ENCODE data around the gene THEMIS.
A peak's percentile ranks its signal among the peaks of the same experiment; 100 is the strongest.

THEMIS gene

DNA sequence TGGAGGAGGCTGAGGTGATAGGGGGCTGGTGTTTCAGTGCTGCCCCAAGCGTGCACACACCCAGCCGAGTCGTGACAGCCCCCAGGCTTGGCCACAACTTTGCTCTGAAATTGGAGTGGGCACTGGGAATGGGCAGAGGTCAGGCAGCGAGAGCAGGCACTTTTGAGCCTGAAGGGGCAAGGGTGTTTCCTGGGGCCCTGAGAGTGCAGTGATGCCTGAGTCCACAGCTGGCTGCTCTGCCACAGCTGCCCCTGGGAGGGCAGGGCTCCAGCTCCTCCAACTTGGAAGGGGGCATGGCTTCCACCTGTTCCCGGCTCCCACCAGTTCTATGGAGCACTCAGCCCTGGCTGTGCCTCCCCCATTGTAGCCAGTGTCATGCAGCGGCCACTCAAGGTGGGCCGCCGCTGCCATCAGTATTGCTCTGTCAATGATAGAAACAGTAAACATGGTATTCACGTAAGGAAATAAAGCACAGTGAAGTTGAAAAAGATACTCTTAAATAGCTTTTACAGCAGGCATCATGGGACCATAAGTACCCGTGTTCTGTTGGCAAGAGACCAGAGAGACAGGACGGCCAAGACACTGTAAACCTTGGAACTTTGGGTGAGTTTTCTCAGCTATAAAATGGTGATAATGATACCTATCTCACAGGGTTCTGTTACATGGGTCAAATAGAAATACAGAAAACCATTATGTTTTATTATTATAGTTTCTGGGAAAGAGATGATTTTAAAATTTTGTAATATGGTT is 108.9 kb downstream of the THEMIS start:
- no peak for DNase-seq

DNA sequence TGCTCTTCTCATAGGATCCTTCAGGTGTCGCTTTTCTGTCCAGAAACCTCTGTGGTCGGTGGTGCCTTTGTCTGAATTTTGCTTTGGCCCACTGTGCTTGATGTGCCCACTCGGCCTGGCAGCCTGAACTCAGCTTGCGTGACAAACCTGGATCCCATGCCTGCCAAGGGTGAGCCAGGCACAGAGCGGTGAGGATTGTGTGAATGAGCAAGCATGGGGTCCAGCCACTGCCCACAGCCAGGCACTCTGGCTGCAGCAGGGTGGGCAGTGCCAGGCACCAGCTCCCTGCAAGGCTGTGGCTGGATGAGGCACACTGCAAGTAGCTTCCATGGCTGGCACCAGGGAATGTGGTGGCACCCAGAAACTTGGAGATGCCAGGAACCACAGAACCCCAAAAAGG is 110.3 kb downstream of the THEMIS start:
- DNase-seq, result no peak

DNA sequence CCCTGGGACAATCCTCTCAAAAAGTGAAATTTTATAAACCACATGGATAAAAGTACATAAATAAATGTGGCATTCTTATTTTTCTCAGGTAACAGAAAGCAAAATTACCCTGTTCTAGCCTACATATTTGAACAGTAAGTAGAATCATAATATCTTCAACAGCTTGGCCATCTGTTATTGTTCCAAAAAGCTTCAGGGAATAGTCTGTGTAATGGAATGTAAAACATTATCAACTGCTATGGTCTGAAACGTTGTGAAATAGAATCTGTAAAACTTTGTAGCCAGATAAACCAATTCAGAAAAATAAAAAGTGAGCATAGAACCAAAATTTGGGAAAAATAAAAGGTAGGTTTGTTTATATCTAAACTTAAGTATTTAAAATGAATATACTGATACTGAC is 114.7 kb downstream of the THEMIS start:
- DNase-seq, result no peak

DNA sequence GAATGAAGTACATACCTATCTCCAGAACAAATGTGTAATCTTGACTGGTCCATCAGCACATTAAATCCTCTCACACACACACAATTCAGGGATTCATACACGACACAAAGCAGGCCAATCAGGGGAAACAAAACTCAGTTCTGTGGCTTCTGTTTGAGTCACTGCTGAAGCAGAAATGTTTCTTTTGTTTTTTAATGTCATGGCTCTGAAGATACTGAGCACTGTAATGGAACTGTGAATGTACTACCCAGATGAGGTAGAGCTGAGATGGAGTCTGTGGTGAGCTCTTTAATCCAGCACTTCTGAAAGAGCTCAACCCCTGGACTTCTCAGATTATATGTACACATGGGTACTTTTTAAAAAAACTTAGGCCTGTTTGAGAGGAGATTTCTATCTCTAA is 116.4 kb downstream of the THEMIS start:
- no peak for DNase-seq

GRCh38 chr6:127781636-127782272 is 119.1 kb downstream of the THEMIS start:
- DNase-seq, result peak; percentile 9

- no peak for DNase-seq
Measured at GRCh38 chr6:127776320-127776719, 124.5 kb downstream of the THEMIS start.

GRCh38 chr6:127775371-127775770 is 125.5 kb downstream of the THEMIS start:
- DNase-seq, result no peak

GRCh38 chr6:127768745-127769144 is 132.1 kb downstream of the THEMIS start:
- DNase-seq, result no peak

DNA sequence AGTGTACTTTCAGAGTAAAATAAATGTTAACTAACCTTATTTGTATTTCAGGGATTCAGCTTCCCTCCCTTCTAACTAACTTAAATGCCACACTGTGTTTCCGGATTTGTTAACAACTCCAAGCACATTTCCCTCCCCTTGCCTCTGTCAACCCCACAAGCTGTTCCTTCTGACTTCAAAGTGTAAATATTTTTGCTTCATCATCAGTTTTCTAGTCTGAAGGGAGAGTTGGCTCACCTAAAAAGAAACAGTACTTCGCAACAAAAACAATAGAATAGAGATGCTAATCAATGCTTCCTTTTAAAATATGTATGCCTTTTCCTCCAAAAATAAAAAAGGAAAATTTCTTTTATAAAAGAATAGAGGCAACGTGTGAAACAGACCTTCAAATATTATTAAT is 132.6 kb downstream of the THEMIS start:
- DNase-seq, result no peak

DNA sequence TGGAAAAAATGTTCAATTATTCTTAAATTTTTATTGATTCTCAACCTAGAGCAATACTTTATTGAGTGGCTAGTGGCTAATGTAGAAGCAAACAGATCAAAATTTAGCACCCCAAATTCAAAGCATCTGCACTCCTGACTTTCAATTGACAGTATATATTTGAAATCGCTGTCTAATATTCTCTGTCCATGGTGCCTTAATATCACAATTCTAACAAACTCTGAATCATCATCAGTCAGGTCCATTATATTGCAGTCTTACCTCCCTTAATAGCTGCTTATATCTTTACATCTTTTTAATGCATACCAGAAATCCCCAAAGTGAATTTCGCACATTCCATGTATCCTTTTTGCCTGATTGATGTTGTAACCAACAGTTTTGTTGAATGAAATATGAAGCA is 134.9 kb downstream of the THEMIS start:
- no peak for DNase-seq

DNA sequence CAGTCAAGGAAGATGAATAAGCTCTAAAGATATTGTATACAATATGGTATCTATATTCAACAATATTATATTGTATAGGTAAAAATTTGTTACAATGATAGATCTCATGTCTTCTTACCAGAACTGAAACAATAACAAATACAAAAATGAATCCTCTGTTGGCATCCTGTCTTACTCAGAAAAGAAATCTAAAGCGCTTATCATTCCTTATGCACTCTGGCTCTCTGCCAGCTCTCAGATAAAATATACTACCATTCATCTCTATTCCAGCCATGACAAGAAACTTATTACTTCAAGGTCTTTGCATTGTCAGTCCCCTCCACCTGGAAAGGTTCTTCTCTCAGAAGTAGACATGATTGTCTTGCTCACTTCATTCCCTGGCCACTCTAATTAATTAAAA is 138.6 kb downstream of the THEMIS start:
- DNase-seq, result no peak

- DNase-seq, result no peak
Measured at GRCh38 chr6:127761084-127761483, 139.8 kb downstream of the THEMIS start.

DNA sequence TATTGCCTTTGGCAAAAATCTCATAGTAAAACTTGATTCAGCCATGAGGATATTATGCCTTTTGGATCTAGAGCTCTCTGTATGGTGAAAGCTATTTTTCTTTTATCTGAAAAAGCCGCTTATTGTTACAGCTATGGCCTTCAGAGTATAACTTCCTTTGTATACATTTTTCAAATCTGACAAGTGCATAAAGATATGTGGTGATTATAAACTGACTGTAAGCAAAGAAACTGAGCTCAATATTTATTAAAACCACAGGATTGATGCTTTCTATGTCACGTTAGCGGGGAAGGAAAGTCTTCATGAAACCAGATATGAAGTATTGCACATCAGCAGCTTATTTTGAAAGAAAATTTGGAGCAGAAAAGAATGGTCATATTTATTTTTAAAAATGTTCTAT is 151.8 kb downstream of the THEMIS start:
- no peak for DNase-seq

DNA sequence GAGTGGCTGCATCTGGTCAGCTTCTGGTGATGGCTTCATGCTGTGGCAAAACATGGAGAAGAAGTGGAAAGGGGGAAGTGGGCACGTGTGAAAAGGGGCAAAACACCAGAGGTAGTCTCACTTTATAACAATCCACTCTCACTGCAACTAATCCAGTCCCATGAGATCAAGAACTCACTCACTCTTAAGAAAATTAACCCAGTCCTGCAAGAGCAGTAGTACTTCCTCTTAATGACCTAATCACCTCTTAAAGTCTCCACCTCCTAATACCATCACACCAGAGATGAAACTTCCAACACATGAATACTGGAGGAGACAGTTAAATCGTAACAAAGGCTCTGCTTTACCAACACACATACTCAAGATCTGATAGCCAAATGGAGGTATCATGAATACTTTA is 152.6 kb downstream of the THEMIS start:
- DNase-seq, result no peak

DNA sequence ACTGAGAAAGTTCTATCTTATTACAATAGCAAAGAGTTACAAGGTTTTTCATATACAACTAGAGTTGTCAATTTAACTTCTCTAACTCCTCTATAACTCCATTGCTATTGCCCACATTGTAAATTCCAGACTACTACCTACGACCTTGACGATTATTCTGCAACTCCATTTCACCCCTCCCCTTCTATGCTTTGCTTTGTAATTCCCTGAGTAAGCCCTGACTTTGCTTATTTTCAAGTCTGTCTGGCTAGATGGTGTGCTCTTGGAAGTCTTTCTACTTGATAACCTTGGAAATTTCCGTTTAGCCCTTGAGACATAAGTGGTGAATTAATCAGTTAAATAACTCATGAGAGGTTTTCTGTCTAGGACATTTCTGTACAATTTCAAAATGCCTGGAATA is 162.4 kb downstream of the THEMIS start:
- no peak for DNase-seq

GRCh38 chr6:127737768-127738167 is 163.1 kb downstream of the THEMIS start:
- DNase-seq, result no peak

DNA sequence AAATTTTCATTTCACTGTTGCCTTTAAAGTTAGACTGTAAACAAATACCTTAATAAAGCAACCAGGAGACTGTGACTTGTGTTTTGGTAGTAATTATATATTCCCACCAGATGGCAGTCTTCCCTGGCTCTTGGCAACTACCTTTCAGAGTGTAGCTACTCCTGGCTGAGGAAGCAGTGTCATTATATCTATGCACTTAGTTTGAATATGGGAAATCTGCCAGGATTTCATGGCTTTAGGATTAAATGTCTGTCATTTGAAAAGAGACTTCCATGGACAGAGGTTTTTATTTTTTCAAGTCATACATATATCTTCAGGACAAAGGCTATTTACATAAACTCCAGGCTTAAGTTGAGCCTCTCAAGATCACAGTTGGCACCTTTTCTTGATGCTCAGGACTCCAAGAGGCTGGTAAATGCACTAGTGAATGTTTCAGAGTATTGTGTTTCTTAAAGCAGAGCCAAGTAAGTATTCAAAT is 163.8 kb downstream of the THEMIS start:
- peak; percentile 76 for DNase-seq

DNA sequence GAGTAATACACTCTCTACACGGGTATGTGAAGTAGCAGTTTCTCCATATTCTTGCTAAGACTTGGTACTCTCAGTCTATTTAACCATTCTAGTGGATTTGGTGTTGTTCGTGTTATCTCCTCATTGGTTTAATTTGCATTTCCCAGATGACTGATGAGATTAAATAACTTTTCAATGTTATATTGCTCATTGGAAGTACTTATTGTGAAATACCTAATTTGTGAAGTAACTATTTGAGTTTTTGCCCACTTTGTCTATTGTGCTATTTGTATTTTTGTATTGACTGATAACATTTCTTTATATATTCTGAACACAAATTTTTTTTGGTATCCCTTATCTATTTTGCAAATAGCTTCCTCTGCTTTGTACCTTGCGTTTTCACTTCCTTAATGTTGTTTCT is 167.9 kb downstream of the THEMIS start:
- no peak for DNase-seq

DNA sequence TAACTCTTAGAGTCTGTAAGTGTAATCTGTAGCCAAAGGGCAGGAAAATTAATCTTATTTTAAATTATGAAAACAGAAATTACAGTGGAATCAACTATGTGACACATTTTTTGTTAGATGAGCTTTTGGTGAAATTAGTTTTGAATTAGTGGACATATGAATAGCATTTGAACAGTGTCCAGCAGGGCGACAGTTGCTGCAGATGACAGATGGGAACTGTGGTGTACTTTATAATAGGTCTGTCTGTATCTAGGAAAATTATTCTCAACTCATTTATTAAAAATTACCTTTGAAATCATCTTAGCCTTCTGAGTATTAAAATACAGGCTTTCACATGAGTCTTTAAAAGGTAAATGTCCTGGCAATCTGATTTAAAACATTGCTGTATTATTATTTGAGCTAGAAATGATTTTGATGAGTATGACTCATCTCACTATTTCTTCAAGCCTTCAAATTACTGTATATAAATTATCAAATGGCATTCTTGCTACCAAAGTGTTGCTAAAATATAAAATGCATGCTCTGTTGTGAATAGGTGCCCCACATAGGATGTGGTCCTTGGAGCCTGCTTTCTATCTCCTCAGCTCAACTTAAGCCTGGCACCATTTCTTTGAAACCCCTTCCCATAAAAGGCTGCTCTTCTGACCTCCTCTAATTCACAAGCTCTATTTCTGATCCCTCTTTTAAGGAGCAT is 173.5 kb downstream of the THEMIS start:
- DNase-seq, result no peak

DNA sequence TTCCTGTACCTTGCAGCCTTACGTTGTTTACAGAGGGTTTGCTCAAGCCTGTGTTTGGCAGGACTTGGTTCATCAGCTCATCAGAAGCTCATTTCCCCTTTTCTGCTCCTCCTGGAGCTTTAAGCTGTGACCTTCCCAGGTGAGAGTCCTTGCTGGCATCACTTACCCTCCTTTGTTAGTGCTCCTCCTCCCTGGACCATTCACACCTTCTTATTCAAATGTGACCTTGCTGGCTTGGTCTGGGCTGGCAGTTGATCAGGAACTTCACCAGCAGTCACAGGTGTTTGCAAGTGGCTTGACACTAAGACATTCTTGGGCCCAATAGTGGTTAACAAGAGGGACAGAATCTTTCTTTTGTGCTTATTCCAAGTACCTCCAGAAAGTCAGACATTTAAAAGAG is 175.0 kb downstream of the THEMIS start:
- DNase-seq, result no peak

DNA sequence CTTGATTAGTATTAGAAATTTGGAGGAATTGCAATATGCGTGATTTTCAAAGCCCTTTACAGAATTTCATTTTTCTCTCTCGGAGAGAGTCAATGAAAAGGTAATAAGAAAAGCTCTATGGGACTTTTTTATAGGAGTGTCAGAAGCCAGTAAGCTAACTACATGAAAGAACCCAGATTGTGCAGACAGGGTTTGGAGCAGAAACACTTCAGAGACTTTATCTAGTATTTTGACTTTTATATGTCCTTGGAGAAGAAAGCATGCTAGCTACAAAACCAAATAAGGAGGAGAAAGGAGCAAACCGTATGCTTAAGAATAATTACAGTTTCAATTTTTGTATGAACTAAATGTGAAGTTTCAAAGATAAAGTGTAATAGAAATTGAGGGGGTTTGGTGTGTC is 182.2 kb downstream of the THEMIS start:
- no peak for DNase-seq

DNA sequence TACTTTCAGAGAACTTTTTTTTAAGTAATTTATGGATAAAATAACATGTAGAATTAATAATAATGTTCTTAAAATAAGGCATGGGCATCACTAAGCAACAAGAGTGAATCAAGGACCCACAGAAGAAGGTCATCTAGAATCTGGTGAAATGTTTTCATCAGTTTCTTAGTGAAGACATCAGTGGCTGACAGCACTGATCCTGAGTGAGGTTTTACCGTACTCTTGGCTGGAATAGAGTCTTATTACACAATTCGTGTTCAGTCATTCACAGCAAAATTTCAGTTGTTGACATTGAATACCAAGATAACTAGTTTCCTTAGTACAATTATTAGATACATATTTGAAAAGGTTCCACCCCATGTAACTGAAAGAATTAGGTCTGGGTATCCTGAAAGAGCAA is 183.5 kb downstream of the THEMIS start:
- DNase-seq, result no peak

GRCh38 chr6:127716465-127716864 is 184.4 kb downstream of the THEMIS start:
- DNase-seq, result no peak

GRCh38 chr6:127710668-127711067 is 190.2 kb downstream of the THEMIS start:
- DNase-seq, result no peak
